ENCODE measurements around the gene NOP9.

The NOP9 gene

GRCh38 chr14:24282736-24283135 is 16.9 kb upstream of the NOP9 start:
- no peak overlapping the region for H3K4me2 ChIP-seq (ENCODE audit: low read depth, low read length, poor library complexity, severe bottlenecking)
- TF ChIP-seq, protein P1, sequence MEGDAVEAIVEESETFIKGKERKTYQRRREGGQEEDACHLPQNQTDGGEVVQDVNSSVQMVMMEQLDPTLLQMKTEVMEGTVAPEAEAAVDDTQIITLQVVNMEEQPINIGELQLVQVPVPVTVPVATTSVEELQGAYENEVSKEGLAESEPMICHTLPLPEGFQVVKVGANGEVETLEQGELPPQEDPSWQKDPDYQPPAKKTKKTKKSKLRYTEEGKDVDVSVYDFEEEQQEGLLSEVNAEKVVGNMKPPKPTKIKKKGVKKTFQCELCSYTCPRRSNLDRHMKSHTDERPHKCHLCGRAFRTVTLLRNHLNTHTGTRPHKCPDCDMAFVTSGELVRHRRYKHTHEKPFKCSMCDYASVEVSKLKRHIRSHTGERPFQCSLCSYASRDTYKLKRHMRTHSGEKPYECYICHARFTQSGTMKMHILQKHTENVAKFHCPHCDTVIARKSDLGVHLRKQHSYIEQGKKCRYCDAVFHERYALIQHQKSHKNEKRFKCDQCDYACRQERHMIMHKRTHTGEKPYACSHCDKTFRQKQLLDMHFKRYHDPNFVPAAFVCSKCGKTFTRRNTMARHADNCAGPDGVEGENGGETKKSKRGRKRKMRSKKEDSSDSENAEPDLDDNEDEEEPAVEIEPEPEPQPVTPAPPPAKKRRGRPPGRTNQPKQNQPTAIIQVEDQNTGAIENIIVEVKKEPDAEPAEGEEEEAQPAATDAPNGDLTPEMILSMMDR (conservative IDR thresholded peaks at IDR 0.05; ENCODE audit: low read length): no peak
- TF ChIP-seq EZH2phosphoT487 (IDR thresholded peaks at IDR 0.05; ENCODE audit: borderline replicate concordance): no peak

DNA sequence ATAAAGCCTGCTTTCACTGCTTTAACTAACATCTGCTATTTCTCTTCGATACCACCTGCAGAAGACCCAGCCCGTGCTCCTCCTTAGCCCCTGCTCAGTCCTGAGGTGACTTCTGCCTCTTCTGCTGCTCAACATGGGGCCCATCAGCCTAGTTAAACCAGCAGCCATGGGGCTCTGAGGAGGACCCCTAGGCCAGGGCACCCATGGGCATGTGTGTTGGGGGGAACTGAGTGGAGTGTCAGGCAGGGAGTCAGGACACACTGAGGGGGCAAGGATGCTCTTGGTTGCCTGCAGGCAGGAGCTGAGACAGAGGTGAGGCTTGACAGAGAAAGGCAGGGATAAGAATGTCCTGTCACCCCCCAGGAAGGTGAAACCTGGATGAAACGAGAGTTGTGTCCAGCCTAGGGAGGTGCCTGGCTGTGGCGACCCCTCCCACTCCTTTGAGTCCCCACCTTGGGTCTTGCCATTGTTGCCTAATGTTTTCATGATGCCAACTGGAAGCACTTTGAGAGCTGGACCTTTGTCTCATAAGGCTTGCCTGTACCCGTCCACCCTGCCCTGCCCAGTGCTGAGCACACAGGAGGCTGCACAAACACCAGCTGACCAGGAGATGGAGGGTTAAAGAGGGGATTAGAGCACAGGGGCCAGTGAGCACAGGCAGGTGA is 15.7 kb upstream of the NOP9 start:
- TF ChIP-seq, protein P1 (conservative IDR thresholded peaks at IDR 0.05; ENCODE audit: low read length): no peak
- TF ChIP-seq EZH2phosphoT487 (IDR thresholded peaks at IDR 0.05; ENCODE audit: borderline replicate concordance): no peak
- no peaks in the 10 kb centered on the region for H4K20me1 ChIP-seq (ENCODE audit: insufficient read depth, low read length, poor library complexity, severe bottlenecking)
- no peak overlapping the region for H3K9ac ChIP-seq (ENCODE audit: low read depth, low read length, poor library complexity, severe bottlenecking)
- H3K4me2 ChIP-seq (ENCODE audit: low read depth, low read length, poor library complexity, severe bottlenecking): no peak overlapping the region
- peaks cover 5% of the 10 kb centered on the region for H3K4me1 ChIP-seq (ENCODE audit: insufficient read depth, low read length, poor library complexity, severe bottlenecking)
- no peak overlapping the region for H3K4me3 ChIP-seq (ENCODE audit: low read length, poor library complexity, severe bottlenecking)
- H3K36me3 ChIP-seq (ENCODE audit: insufficient read depth, low read length): no peaks in the 10 kb centered on the region
- no peaks in the 10 kb centered on the region for H3K27me3 ChIP-seq (ENCODE audit: insufficient read depth, low read length, poor library complexity, severe bottlenecking)
- H3K79me2 ChIP-seq (ENCODE audit: insufficient read depth, low read length): no peaks in the 10 kb centered on the region
- H3K9me3 ChIP-seq (ENCODE audit: insufficient read depth, low read depth, low read length): no peaks in the 10 kb centered on the region
- H3F3A ChIP-seq (ENCODE audit: low read depth): no peaks in the 10 kb centered on the region
- no peaks in the 10 kb centered on the region for H3K9me2 ChIP-seq (replicated peaks; ENCODE audit: low read depth, low read length)
- H2AFZ ChIP-seq (ENCODE audit: low read length): no peak overlapping the region

More at GRCh38 chr14:24282736-24283135, 16.9 kb upstream of the NOP9 start:
- no peaks in the 10 kb centered on the region for H3F3A ChIP-seq (ENCODE audit: low read depth)
- H3K9me2 ChIP-seq (replicated peaks; ENCODE audit: low read depth, low read length): no peaks in the 10 kb centered on the region
- H3K4me1 ChIP-seq (ENCODE audit: insufficient read depth, low read length, poor library complexity, severe bottlenecking): peaks cover 17% of the 10 kb centered on the region
- H3K4me3 ChIP-seq (ENCODE audit: low read length, poor library complexity, severe bottlenecking): no peak overlapping the region
- no peaks in the 10 kb centered on the region for H3K36me3 ChIP-seq (ENCODE audit: insufficient read depth, low read length)
- no peak overlapping the region for H2AFZ ChIP-seq (ENCODE audit: low read length)
- no peaks in the 10 kb centered on the region for H3K79me2 ChIP-seq (ENCODE audit: insufficient read depth, low read length)
- H3K27me3 ChIP-seq (ENCODE audit: insufficient read depth, low read length, poor library complexity, severe bottlenecking): no peaks in the 10 kb centered on the region
- no peaks in the 10 kb centered on the region for H3K9me3 ChIP-seq (ENCODE audit: insufficient read depth, low read depth, low read length)
- H4K20me1 ChIP-seq (ENCODE audit: insufficient read depth, low read length, poor library complexity, severe bottlenecking): no peaks in the 10 kb centered on the region
- no peak overlapping the region for H3K9ac ChIP-seq (ENCODE audit: low read depth, low read length, poor library complexity, severe bottlenecking)

DNA sequence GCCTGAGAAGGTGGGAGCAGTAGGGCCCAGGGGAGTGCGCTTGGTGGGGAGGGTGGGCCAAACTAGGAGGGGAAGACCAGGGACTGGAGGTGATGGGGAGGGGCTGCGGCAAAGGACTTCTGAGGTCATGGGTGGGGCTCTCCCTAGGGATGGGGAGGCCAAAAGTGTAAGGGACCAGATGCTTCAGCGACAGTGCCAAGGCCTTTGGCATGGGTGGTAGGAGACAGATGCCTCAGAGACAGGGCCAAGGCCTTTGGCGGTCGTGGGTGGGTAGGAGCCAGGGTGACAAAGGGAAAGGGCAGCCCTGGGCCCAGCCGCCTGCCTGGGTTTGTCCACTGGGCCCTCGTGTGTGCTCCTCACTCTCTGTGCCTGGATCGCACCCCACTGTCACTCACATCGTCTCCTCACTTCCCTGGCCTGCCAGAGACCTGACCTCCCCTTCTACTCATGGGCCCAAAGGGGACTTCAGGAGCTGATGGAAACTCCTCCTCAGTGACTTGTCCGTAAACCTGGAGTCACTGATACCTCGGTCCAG is 15.1 kb upstream of the NOP9 start:
- Histone ChIP-seq H3K9me3 (ENCODE audit: insufficient read depth, low read depth, low read length) (no peaks in the 10 kb centered on the region), H3K9ac (ENCODE audit: low read depth, low read length, poor library complexity, severe bottlenecking) (no peak overlapping the region), H3F3A (ENCODE audit: low read depth) (no peaks in the 10 kb centered on the region), H3K4me1 (ENCODE audit: insufficient read depth, low read length, poor library complexity, severe bottlenecking) (no peaks in the 10 kb centered on the region), H3K4me3 (ENCODE audit: low read length, poor library complexity, severe bottlenecking) (no peak overlapping the region), H2AFZ (ENCODE audit: low read length) (no peak overlapping the region), H3K27me3 (ENCODE audit: insufficient read depth, low read length, poor library complexity, severe bottlenecking) (no peaks in the 10 kb centered on the region), H3K79me2 (ENCODE audit: insufficient read depth, low read length) (no peaks in the 10 kb centered on the region), H3K36me3 (ENCODE audit: insufficient read depth, low read length) (no peaks in the 10 kb centered on the region), H3K9me2 (replicated peaks; ENCODE audit: low read depth, low read length) (no peaks in the 10 kb centered on the region), H4K20me1 (ENCODE audit: insufficient read depth, low read length, poor library complexity, severe bottlenecking) (no peaks in the 10 kb centered on the region), H3K4me2 (ENCODE audit: low read depth, low read length, poor library complexity, severe bottlenecking) (no peak overlapping the region)
- TF ChIP-seq, protein P1 (conservative IDR thresholded peaks at IDR 0.05; ENCODE audit: low read length): no peak
- no peak for TF ChIP-seq EZH2phosphoT487 (IDR thresholded peaks at IDR 0.05; ENCODE audit: borderline replicate concordance)
